HG02798 (cell line): ENCODE results near the gene SMC6.

Experiments used
- ATAC-seq: cut with Tn5 transposase; IDR thresholded peaks from one replicate; pipeline ENCODE4 v1.9.1; 2021; ENCODE audit warnings: mild to moderate bottlenecking; ENCODE audit not compliant: unreplicated experiment, poor library complexity

SMC6 gene

GRCh38 chr2:17719562-17720371 lies 33.8 kb downstream of the SMC6 start:
- ATAC-seq, result peak; percentile 55

DNA sequence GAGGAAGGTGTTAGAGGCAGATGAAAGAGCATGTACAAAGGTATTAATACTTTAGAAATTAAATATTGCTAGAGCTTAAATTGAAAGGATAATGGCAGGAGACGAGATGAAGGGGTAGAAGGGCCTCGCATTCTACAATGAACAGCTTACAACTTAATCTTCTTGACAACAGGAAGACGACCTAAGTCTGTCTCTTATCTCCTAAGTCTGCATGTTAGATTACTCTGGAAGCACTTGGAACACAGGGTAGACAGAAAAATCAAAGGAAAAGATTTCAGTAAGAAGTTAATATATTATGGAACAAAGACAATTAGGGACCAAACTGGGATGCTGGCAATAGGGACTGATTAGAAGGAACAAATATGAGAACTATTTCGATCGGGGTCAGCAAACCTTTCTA lies 34.9 kb downstream of the SMC6 start:
- ATAC-seq, result no peak

GRCh38 chr2:17717666-17718065 lies 35.9 kb downstream of the SMC6 start:
- no peak for ATAC-seq

DNA sequence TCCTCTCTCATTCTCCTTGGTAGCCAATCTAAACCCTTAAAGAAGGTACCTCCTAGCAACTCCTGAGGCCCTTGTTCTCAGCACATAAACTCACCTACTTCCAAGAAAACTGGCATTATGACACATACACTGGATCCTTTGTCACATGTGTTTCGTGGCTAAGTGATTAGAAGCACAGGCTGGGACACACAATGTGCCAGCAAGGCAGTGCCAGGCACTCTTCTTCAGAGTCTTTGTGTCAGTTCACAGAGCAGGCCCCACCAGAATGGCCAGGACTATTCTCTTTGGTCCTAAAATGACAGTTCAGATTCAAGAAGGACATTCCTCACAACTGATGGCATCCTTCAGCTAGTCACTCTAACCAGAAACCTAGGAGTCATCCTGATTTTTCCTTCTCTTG lies 40.3 kb downstream of the SMC6 start:
- ATAC-seq, result no peak

- ATAC-seq, result no peak
These were observed 42.9 kb downstream of the SMC6 start for GRCh38 chr2:17710547-17711248.

- ATAC-seq, result no peak
These were observed 43.7 kb downstream of the SMC6 start for GRCh38 chr2:17709897-17710296.

GRCh38 chr2:17708501-17708900 lies 45.1 kb downstream of the SMC6 start:
- no peak for ATAC-seq

GRCh38 chr2:17706845-17707244 lies 46.8 kb downstream of the SMC6 start:
- no peak for ATAC-seq

DNA sequence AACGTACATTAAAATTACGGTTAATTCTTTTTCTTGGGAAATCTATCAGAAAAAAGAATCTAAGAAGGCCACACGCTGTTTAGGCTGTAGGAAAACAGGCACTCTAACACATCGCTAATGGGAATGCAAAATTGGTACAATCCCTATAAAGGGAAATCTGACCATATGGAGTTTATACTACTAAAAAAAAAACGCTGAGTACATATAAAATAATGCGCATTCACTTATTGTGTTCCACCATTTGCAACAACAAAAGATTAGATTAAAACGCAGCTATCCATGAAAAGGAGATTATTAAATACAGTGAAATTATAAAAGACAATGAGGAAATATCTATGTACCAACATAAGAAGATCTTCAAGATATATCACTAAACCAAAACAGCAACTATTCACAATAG lies 62.8 kb downstream of the SMC6 start:
- ATAC-seq, result no peak

DNA sequence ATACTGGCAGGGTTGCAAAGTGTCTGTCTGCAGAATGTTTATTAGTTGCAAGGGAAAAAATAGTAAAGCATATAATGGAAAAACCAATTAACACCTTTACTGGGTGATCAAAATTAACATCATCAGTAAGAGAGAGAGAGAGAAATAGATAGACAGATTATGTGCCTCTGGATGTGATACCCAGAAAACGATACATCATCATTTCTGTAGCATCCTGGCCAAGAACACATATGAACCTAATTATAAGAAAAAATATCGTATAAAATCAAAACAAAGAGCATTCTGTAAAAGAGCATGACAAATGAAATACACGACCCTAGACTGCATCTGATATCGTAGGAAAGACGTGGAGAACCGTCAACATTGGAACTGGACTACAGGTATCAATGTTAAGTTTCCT lies 64.6 kb downstream of the SMC6 start:
- no peak for ATAC-seq

DNA sequence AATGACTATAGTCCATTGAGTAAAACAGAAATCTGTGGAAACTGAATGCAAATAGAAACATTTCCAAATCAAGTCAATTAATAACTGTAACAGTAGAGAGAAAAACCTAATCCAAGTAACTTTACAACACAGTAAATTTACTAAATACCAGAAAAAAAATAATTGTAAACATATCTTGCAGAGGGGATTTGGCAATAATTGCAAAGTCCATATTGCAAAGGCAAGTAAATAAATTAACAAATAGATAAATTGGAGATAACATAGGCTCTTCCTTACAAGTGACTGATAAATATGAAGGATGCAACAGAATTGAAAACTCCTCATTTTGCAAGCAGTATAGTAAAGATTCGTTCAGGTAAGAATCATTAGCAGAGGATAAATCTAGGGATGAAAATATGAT lies 65.0 kb downstream of the SMC6 start:
- no peak for ATAC-seq

DNA sequence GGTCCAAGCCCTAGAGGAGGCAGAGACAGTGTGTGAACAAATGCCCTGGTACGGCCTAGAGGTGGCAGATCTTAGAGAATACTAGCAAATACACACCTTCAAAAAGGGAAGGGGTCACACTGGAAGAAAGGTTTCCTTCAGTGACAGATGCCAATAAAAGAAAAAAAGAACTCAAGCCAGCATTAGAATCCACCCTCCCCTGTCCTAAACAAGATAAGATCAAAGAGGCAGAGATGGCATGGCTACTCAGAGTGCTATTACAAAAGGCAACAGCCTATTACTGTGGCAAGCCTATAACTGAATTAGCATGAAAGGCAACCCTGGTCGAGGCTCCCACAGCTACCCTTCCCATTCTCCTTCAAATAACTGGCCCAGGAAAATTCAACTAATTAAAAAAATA lies 69.6 kb downstream of the SMC6 start:
- ATAC-seq, result no peak

- ATAC-seq, result no peak
These were observed 71.3 kb downstream of the SMC6 start for GRCh38 chr2:17682098-17682857.

DNA sequence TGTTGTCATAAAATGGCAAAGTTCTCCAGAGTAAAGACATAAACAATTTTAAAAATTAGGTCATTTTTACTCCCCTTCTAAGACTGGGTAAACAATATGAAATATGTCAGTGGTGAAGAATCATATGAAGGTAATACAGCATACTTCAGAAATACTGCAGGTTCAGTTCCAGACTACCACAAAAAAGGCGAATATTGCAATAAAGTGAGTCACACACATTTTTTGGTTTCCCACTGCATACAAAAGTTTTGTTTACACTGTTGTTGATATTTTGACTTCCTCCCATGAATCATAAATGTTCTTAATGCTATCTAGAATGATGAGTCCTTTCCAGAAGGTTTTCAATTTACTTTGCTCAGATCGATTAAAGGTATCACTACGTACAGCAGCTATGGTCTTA lies 73.5 kb downstream of the SMC6 start:
- no peak for ATAC-seq

DNA sequence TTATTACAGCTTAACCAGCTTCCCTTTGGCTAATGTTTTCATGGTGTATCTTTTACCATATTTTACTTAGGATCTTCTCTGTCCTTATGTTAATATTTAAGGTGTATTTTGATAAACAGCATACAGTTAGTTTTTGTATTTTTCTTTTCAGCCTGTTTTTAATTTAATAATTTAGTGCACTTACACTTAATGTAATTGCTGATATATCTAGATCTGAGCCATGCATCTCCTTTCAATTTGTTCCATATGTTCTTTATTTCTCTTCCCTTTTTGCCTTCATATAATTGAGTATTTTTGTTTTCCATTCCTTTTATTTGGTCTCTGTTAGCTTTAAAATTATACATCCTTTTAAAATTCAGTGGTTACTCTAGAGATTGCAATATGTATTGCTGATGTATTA lies 78.8 kb downstream of the SMC6 start:
- ATAC-seq, result no peak

- ATAC-seq, result no peak
These were observed 80.9 kb downstream of the SMC6 start for GRCh38 chr2:17672583-17673317.

DNA sequence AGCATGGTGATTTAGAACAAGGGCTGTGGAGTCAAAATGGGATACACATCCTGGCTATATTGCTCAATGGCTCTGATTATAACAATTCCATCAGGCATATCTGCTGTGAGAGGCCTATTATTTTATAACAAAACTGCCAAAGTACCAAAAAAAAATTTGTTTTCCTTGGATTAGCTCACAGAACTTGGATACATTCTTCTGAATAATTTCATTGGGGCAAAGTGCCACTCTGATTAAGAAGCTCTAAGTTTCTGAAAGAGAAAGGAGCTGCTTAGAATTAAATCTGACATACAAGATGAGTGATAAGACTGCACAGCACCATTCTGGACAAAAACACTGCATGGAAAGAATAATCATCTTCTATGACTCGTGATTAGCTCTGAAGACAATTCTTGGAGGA lies 85.7 kb downstream of the SMC6 start:
- ATAC-seq, result no peak

GRCh38 chr2:17664534-17664933 lies 89.1 kb downstream of the SMC6 start:
- no peak for ATAC-seq

GRCh38 chr2:17662723-17663122 lies 90.9 kb downstream of the SMC6 start:
- ATAC-seq, result no peak

DNA sequence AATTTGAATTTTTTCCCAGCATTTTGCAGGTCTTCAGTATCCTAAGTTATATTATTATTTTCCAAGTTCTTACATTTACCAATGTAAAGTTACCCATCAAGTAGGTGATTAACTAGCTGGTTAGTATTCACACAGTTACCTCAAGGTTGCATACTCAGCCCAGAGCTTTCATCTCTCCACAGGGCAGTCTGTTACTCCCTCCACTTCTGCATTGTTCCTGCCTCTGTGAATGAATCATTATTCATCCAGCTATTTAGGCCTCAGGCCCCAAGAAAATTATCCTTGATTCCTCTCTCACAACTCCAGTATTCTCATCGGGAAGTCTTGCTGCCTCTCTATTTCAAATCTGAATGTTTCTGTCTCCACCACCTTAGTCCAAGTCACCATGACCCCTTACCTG lies 92.2 kb downstream of the SMC6 start:
- ATAC-seq, result no peak

- ATAC-seq, result no peak
These were observed 93.4 kb downstream of the SMC6 start for GRCh38 chr2:17660219-17660618.
